COLO829 (cell line): ENCODE data around the gene UTP3.
"Not testable (repeated sequence)": the region's sequence is repeated elsewhere in the genome, so short reads cannot be mapped to it uniquely, and the experiment has no call there.

Source experiments
- DNase-seq: peaks from one replicate; pipeline ENCODE4 v3.0.0; 2012; ENCODE audit warnings: low spot score

UTP3 gene

GRCh38 chr4:70718811-70719604 is 30.7 kb downstream of the UTP3 start:
- DNase-seq = no peak

- DNase-seq = peak; percentile 81
Observed at GRCh38 chr4:70721747-70722146, 33.4 kb downstream of the UTP3 start, which contains the start of gene RUFY3. Gene RUFY3, plus strand, starts transcription at chr4:70721964. Its CDS starts 610 bp downstream, at chr4:70722574.

GRCh38 chr4:70722199-70722791 is 34.0 kb downstream of the UTP3 start:
- DNase-seq = no peak

- DNase-seq = no peak
Observed at GRCh38 chr4:70724463-70724862, 36.1 kb downstream of the UTP3 start.

GRCh38 chr4:70725633-70726032 is 37.3 kb downstream of the UTP3 start:
- DNase-seq = no peak

- not testable (repeated sequence) for DNase-seq
Observed at GRCh38 chr4:70726515-70726914, 38.2 kb downstream of the UTP3 start.

- no peak for DNase-seq
Observed at GRCh38 chr4:70728091-70728490, 39.8 kb downstream of the UTP3 start.

GRCh38 chr4:70732878-70733277 is 44.5 kb downstream of the UTP3 start:
- DNase-seq = not testable (repeated sequence)

GRCh38 chr4:70734168-70734954 is 46.0 kb downstream of the UTP3 start:
- DNase-seq = peak; percentile 81

- DNase-seq = no peak
Observed at GRCh38 chr4:70734971-70735370, 46.6 kb downstream of the UTP3 start.

GRCh38 chr4:70735915-70736314 is 47.6 kb downstream of the UTP3 start:
- DNase-seq = not testable (repeated sequence)

GRCh38 chr4:70737006-70737405 is 48.7 kb downstream of the UTP3 start:
- DNase-seq = no peak

GRCh38 chr4:70737409-70737808 is 49.1 kb downstream of the UTP3 start:
- no peak for DNase-seq

- DNase-seq = no peak
Observed at GRCh38 chr4:70739496-70740337, 51.4 kb downstream of the UTP3 start.
